22Rv1 (cell line): ENCODE measurements around the gene COL5A1.

Source experiments
- CTCF ChIP-seq: fragments of 450-650 bp; IDR thresholded peaks from 2 replicates; pipeline ENCODE4 v1.5.1; 2017; ENCODE audit warnings: mild to moderate bottlenecking
- ZFX ChIP-seq: fragments of 450-650 bp; IDR thresholded peaks from 2 replicates; pipeline ENCODE4 v1.6.1; 2017; ENCODE audit warnings: antibody characterized with exemption, borderline replicate concordance

GRCh38 chr9:134678666-134679443, 37.3 kb downstream of the COL5A1 start:
- TF ChIP-seq CTCF, result no peak
- no peak for TF ChIP-seq ZFX
